Neural cell (in vitro differentiated cells): ENCODE measurements around the gene OXCT1. TPM values are rescaled to one million over a fixed set of nuclear protein-coding genes. Genes with fewer than 3 reads are reported as not detected.

Experiments
- H2AFZ ChIP-seq: fragments of 200-600, 300-800 bp; sonication (generic), shearing (Covaris generic); 2 replicates; pipeline ENCODE4 v1.6.0; 2014; ENCODE audit warnings: low read depth, mild to moderate bottlenecking, antibody characterized with exemption, low read length, moderate library complexity
- H3F3A ChIP-seq: fragments of 200-600 bp; shearing (Covaris generic); 2 replicates; pipeline ENCODE4 v1.6.1; 2016; ENCODE audit warnings: mild to moderate bottlenecking, moderate library complexity, mixed read lengths, antibody characterized with exemption, low read length; ENCODE audit not compliant: insufficient read depth, poor library complexity, severe bottlenecking
- H3K27ac ChIP-seq: fragments of 200-600, 300-800 bp; sonication (generic), shearing (Covaris generic); 2 replicates; pipeline ENCODE4 v1.5.1; 2014; ENCODE audit warnings: mild to moderate bottlenecking, low read length, moderate library complexity
- H3K27me3 ChIP-seq: fragments of 300-800, 200-600 bp; sonication (generic), shearing (Covaris generic); 2 replicates; pipeline ENCODE4 v1.6.0; 2014; ENCODE audit warnings: mild to moderate bottlenecking, low read depth, low read length, moderate library complexity; ENCODE audit not compliant: insufficient read depth
- H3K36me3 ChIP-seq: fragments of 300-800, 200-600 bp; sonication (generic), shearing (Covaris generic); 2 replicates; pipeline ENCODE4 v1.5.1; 2014; ENCODE audit warnings: mild to moderate bottlenecking, antibody characterized with exemption, low read length, moderate library complexity; ENCODE audit not compliant: insufficient read depth
- H3K4me2 ChIP-seq: fragments of 300-800, 200-600 bp; sonication (generic), shearing (Covaris generic); 2 replicates; pipeline ENCODE4 v1.6.0; 2014; ENCODE audit warnings: mild to moderate bottlenecking, low read length
- H3K4me3 ChIP-seq: fragments of 300-800, 200-600 bp; sonication (generic), shearing (Covaris generic); 2 replicates; pipeline ENCODE4 v1.5.1; 2014; ENCODE audit warnings: mild to moderate bottlenecking, low read length, moderate library complexity
- H3K79me2 ChIP-seq: fragments of 200-600 bp; shearing (Covaris generic); replicated peaks from 2 replicates; pipeline ENCODE4 v1.6.0; 2014; ENCODE audit warnings: mild to moderate bottlenecking, low read length, moderate library complexity; ENCODE audit not compliant: insufficient read depth
- H3K9ac ChIP-seq: fragments of 300-800, 200-600 bp; sonication (generic), shearing (Covaris generic); 2 replicates; pipeline ENCODE4 v1.6.1; 2016; ENCODE audit warnings: mild to moderate bottlenecking, low read length, mixed read lengths
- H3K9me2 ChIP-seq: fragments of 200-600 bp; shearing (Covaris generic); 2 replicates; pipeline ENCODE4 v1.6.1; 2016; ENCODE audit warnings: mild to moderate bottlenecking, low read length, mixed read lengths; ENCODE audit not compliant: insufficient read depth
- H3K9me3 ChIP-seq: fragments of 200-600, 300-800 bp; sonication (generic), shearing (Covaris generic); 2 replicates; pipeline ENCODE4 v1.6.1; 2016; ENCODE audit warnings: mild to moderate bottlenecking, mixed run types, low read length, moderate library complexity, mixed read lengths
- H4K20me1 ChIP-seq: fragments of 200-600 bp; shearing (Covaris generic); 2 replicates; pipeline ENCODE4 v1.6.1; 2016; ENCODE audit warnings: mild to moderate bottlenecking, mixed run types; ENCODE audit not compliant: insufficient read depth
- EP300 ChIP-seq: fragments of 450-650 bp; conservative IDR thresholded peaks from 2 replicates; pipeline ENCODE4 v1.6.1; 2014; ENCODE audit warnings: antibody characterized with exemption, mild to moderate bottlenecking, moderate library complexity; ENCODE audit not compliant: poor library complexity, severe bottlenecking
- polyA plus RNA-seq: library from polyadenylated mRNA; depleted of rRNA; stranded (reverse); fragments of >200 nt; gene quantifications from 2 replicates; pipeline ENCODE4 v1.2.3, GENCODE V29; 2014

OXCT1 gene
- polyA plus RNA-seq, 1 donor from 2014 or later, result 90.5 TPM

DNA sequence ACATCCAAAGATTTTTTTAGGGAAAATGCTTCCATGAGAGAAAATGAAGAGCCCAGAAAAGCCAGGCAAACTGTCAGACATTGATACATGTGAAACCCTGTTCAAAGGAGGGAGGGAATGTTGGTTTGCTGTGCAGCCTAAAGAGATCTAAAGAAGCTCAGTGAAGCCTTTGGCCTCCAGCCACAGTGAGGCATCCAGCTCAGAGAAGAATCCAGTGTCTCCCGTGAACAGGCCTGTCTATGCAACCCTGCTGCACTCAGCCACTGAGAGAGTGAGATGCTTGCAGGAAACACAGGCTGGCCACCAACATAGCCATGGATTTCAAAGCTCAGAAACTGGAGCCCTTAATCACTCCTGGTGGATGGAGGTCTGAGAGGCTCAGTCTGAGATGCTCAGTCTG lies 188.4 kb downstream of the OXCT1 start:
- no peak overlapping the region for H3K4me2 ChIP-seq
- no peak overlapping the region for H2AFZ ChIP-seq
- no peak for TF ChIP-seq EP300

More for the DNA sequence above, 188.4 kb downstream of the OXCT1 start:
- Histone ChIP-seq H3K79me2 (no peaks in the 10 kb centered on the region), H4K20me1 (no peaks in the 10 kb centered on the region), H3K9ac (no peak overlapping the region), H3K27ac (no peak overlapping the region), H3K9me3 (no peaks in the 10 kb centered on the region), H3F3A (no peaks in the 10 kb centered on the region), H3K4me3 (no peak overlapping the region), H3K9me2 (no peaks in the 10 kb centered on the region), H3K27me3 (no peaks in the 10 kb centered on the region), H3K36me3 (no peaks in the 10 kb centered on the region)

Other genes starting within 250 kb of the OXCT1 start
- 18.5 and 18.7 TPM in 2 replicates for gene RIMOC1, start 33.9 kb upstream of the OXCT1 start, polyA plus RNA-seq
- gene FBXO4, start 54.9 kb upstream of the OXCT1 start, polyA plus RNA-seq, result 0.36 and 3.9 TPM in 2 replicates